ENCODE results near the gene MMP20.

Gene MMP20

GRCh38 chr11:102551169-102551781 lies 73.9 kb downstream of the MMP20 start:
- no peak overlapping the region for H3K14ac ChIP-seq (ENCODE audit: low read length)
- H2BK15ac ChIP-seq (ENCODE audit: low read length) = no peak overlapping the region
- WGBS, 2 donors (ENCODE audit: extremely low coverage in 2 of 2, insufficient read length in 2 of 2, insufficient replicate concordance in 1 of 2) = no CpG with 5 or more reads among the region's 6 CpGs

GRCh38 chr11:102546923-102547471 lies 78.1 kb downstream of the MMP20 start:
- no peak overlapping the region for H2BK12ac ChIP-seq (ENCODE audit: low read length)
- H2BK5ac ChIP-seq (ENCODE audit: low read length) = no peak overlapping the region
- H3K4me1 ChIP-seq (ENCODE audit: control insufficient read depth in 2 of 2, insufficient read depth in 1 of 2, low read depth in 1 of 2, low read length in 2 of 2) = peaks cover 0 to 3% of the 10 kb centered on the region in 2 donors
- H3K27ac ChIP-seq (replicated peaks; ENCODE audit: low read length) = no peak overlapping the region
- no peak for DNase-seq (ENCODE audit: low spot score)
- H3K9ac ChIP-seq (ENCODE audit: low read depth, low read length, poor library complexity) = no peak overlapping the region
- no peak overlapping the region for H3K4me3 ChIP-seq (ENCODE audit: low read length in 2 of 2)
- no peaks in the 10 kb centered on the region for H3K27me3 ChIP-seq (ENCODE audit: control insufficient read depth in 3 of 3, insufficient read depth in 3 of 3, low read depth in 1 of 3, low read length in 3 of 3)
- no peak overlapping the region for H2BK15ac ChIP-seq (ENCODE audit: low read length)
- no CpG with 5 or more reads among the region's 3 CpGs for WGBS, 2 donors (ENCODE audit: extremely low coverage in 2 of 2, insufficient read length in 2 of 2, insufficient replicate concordance in 1 of 2)
- H3K79me1 ChIP-seq (ENCODE audit: low read depth, low read length) = no peaks in the 10 kb centered on the region
- no peak overlapping the region for H2AFZ ChIP-seq (ENCODE audit: low read length)
- no peak overlapping the region for H3K4me2 ChIP-seq (ENCODE audit: insufficient read depth, low read length, poor library complexity, severe bottlenecking)
- no peaks in the 10 kb centered on the region for H3K36me3 ChIP-seq (replicated peaks in 1 of 2; ENCODE audit: control insufficient read depth in 2 of 2, insufficient read depth in 2 of 2, low read length in 2 of 2)
- no peak overlapping the region for H4K91ac ChIP-seq (ENCODE audit: low read depth, low read length, poor library complexity)
- no peak overlapping the region for H3K14ac ChIP-seq (ENCODE audit: low read length)
- no peak overlapping the region for H2AK5ac ChIP-seq (ENCODE audit: low read depth, low read length)
- no peak overlapping the region for H4K8ac ChIP-seq (ENCODE audit: low read depth, low read length)
- no peak overlapping the region for H3K4ac ChIP-seq (ENCODE audit: low read length)
- H2BK120ac ChIP-seq (ENCODE audit: low read depth, low read length) = no peak overlapping the region
- no peak overlapping the region for H3K23ac ChIP-seq (ENCODE audit: low read depth, low read length, poor library complexity)
- no peaks in the 10 kb centered on the region for H3K9me3 ChIP-seq (replicated peaks in 1 of 2; ENCODE audit: control insufficient read depth in 2 of 2, insufficient read depth in 1 of 2, low read depth in 1 of 2, low read length in 2 of 2)
- H3K18ac ChIP-seq (ENCODE audit: low read length) = no peak overlapping the region

More at GRCh38 chr11:102551169-102551781, 73.9 kb downstream of the MMP20 start:
- Histone ChIP-seq H2AK5ac (ENCODE audit: low read depth, low read length) (no peak overlapping the region), H3K4me3 (ENCODE audit: low read length in 2 of 2) (no peak overlapping the region), H3K36me3 (replicated peaks in 1 of 2; ENCODE audit: control insufficient read depth in 2 of 2, insufficient read depth in 2 of 2, low read length in 2 of 2) (no peaks in the 10 kb centered on the region), H3K9ac (ENCODE audit: low read depth, low read length, poor library complexity) (no peak overlapping the region), H3K18ac (ENCODE audit: low read length) (no peak overlapping the region), H2AFZ (ENCODE audit: low read length) (peak overlapping the region; percentile 8), H3K9me3 (replicated peaks in 1 of 2; ENCODE audit: control insufficient read depth in 2 of 2, insufficient read depth in 1 of 2, low read depth in 1 of 2, low read length in 2 of 2) (no peaks in the 10 kb centered on the region), H3K79me1 (ENCODE audit: low read depth, low read length) (no peaks in the 10 kb centered on the region), H4K8ac (ENCODE audit: low read depth, low read length) (no peak overlapping the region), H2BK12ac (ENCODE audit: low read length) (no peak overlapping the region), H3K23ac (ENCODE audit: low read depth, low read length, poor library complexity) (no peak overlapping the region), H3K4me1 (ENCODE audit: control insufficient read depth in 2 of 2, insufficient read depth in 1 of 2, low read depth in 1 of 2, low read length in 2 of 2) (peaks cover 0 to 6% of the 10 kb centered on the region in 2 donors), H3K27me3 (ENCODE audit: control insufficient read depth in 3 of 3, insufficient read depth in 3 of 3, low read depth in 1 of 3, low read length in 3 of 3) (no peaks in the 10 kb centered on the region), H3K4ac (ENCODE audit: low read length) (no peak overlapping the region), H2BK120ac (ENCODE audit: low read depth, low read length) (no peak overlapping the region), H3K27ac (replicated peaks; ENCODE audit: low read length) (no peak overlapping the region), H2BK5ac (ENCODE audit: low read length) (no peak overlapping the region), H4K91ac (ENCODE audit: low read depth, low read length, poor library complexity) (no peak overlapping the region), H3K4me2 (ENCODE audit: insufficient read depth, low read length, poor library complexity, severe bottlenecking) (no peak overlapping the region)
- DNase-seq (ENCODE audit: low spot score) = no peak

GRCh38 chr11:102546427-102546826 lies 78.7 kb downstream of the MMP20 start:
- WGBS, 2 donors (ENCODE audit: extremely low coverage in 2 of 2, insufficient read length in 2 of 2, insufficient replicate concordance in 1 of 2) = no CpG with 5 or more reads among the region's 4 CpGs
- Histone ChIP-seq H3K4ac (ENCODE audit: low read length) (no peak overlapping the region), H3K9me3 (replicated peaks in 1 of 2; ENCODE audit: control insufficient read depth in 2 of 2, insufficient read depth in 1 of 2, low read depth in 1 of 2, low read length in 2 of 2) (no peaks in the 10 kb centered on the region), H2AFZ (ENCODE audit: low read length) (no peak overlapping the region), H3K4me2 (ENCODE audit: insufficient read depth, low read length, poor library complexity, severe bottlenecking) (no peak overlapping the region), H3K14ac (ENCODE audit: low read length) (no peak overlapping the region), H2BK15ac (ENCODE audit: low read length) (no peak overlapping the region), H3K79me1 (ENCODE audit: low read depth, low read length) (no peaks in the 10 kb centered on the region), H3K23ac (ENCODE audit: low read depth, low read length, poor library complexity) (no peak overlapping the region), H3K36me3 (replicated peaks in 1 of 2; ENCODE audit: control insufficient read depth in 2 of 2, insufficient read depth in 2 of 2, low read length in 2 of 2) (no peaks in the 10 kb centered on the region), H2BK12ac (ENCODE audit: low read length) (no peak overlapping the region), H3K27ac (replicated peaks; ENCODE audit: low read length) (no peak overlapping the region), H3K18ac (ENCODE audit: low read length) (no peak overlapping the region), H4K8ac (ENCODE audit: low read depth, low read length) (no peak overlapping the region), H2AK5ac (ENCODE audit: low read depth, low read length) (no peak overlapping the region), H3K27me3 (ENCODE audit: control insufficient read depth in 3 of 3, insufficient read depth in 3 of 3, low read depth in 1 of 3, low read length in 3 of 3) (no peaks in the 10 kb centered on the region), H2BK120ac (ENCODE audit: low read depth, low read length) (no peak overlapping the region), H4K91ac (ENCODE audit: low read depth, low read length, poor library complexity) (no peak overlapping the region), H3K4me3 (ENCODE audit: low read length in 2 of 2) (no peak overlapping the region), H3K9ac (ENCODE audit: low read depth, low read length, poor library complexity) (no peak overlapping the region), H3K4me1 (ENCODE audit: control insufficient read depth in 2 of 2, insufficient read depth in 1 of 2, low read depth in 1 of 2, low read length in 2 of 2) (peaks cover 0 to 2% of the 10 kb centered on the region in 2 donors), H2BK5ac (ENCODE audit: low read length) (no peak overlapping the region)
- DNase-seq (ENCODE audit: low spot score) = no peak

GRCh38 chr11:102545701-102546100 lies 79.4 kb downstream of the MMP20 start:
- H2BK15ac ChIP-seq (ENCODE audit: low read length) = no peak overlapping the region
- no peak overlapping the region for H2BK120ac ChIP-seq (ENCODE audit: low read depth, low read length)
- no peaks in the 10 kb centered on the region for H3K9me3 ChIP-seq (replicated peaks in 1 of 2; ENCODE audit: control insufficient read depth in 2 of 2, insufficient read depth in 1 of 2, low read depth in 1 of 2, low read length in 2 of 2)
- H3K18ac ChIP-seq (ENCODE audit: low read length) = no peak overlapping the region
- no CpG with 5 or more reads among the region's 4 CpGs for WGBS, 2 donors (ENCODE audit: extremely low coverage in 2 of 2, insufficient read length in 2 of 2, insufficient replicate concordance in 1 of 2)
- no peak overlapping the region for H2AK5ac ChIP-seq (ENCODE audit: low read depth, low read length)
- H3K4me1 ChIP-seq (ENCODE audit: control insufficient read depth in 2 of 2, insufficient read depth in 1 of 2, low read depth in 1 of 2, low read length in 2 of 2) = no peaks in the 10 kb centered on the region
- H4K91ac ChIP-seq (ENCODE audit: low read depth, low read length, poor library complexity) = no peak overlapping the region
- no peak overlapping the region for H3K9ac ChIP-seq (ENCODE audit: low read depth, low read length, poor library complexity)
- no peak overlapping the region for H2AFZ ChIP-seq (ENCODE audit: low read length)
- DNase-seq (ENCODE audit: low spot score) = no peak
- no peak overlapping the region for H2BK5ac ChIP-seq (ENCODE audit: low read length)
- no peak overlapping the region for H2BK12ac ChIP-seq (ENCODE audit: low read length)
- H3K36me3 ChIP-seq (replicated peaks in 1 of 2; ENCODE audit: control insufficient read depth in 2 of 2, insufficient read depth in 2 of 2, low read length in 2 of 2) = no peaks in the 10 kb centered on the region
- no peak overlapping the region for H3K4ac ChIP-seq (ENCODE audit: low read length)
- no peak overlapping the region for H3K4me2 ChIP-seq (ENCODE audit: insufficient read depth, low read length, poor library complexity, severe bottlenecking)
- H3K4me3 ChIP-seq (ENCODE audit: low read length in 2 of 2) = no peak overlapping the region
- no peaks in the 10 kb centered on the region for H3K79me1 ChIP-seq (ENCODE audit: low read depth, low read length)
- H3K23ac ChIP-seq (ENCODE audit: low read depth, low read length, poor library complexity) = no peak overlapping the region
- H3K27ac ChIP-seq (replicated peaks; ENCODE audit: low read length) = no peak overlapping the region
- no peak overlapping the region for H4K8ac ChIP-seq (ENCODE audit: low read depth, low read length)
- no peak overlapping the region for H3K14ac ChIP-seq (ENCODE audit: low read length)
- H3K27me3 ChIP-seq (ENCODE audit: control insufficient read depth in 3 of 3, insufficient read depth in 3 of 3, low read depth in 1 of 3, low read length in 3 of 3) = no peaks in the 10 kb centered on the region
